Coronary artery (tissue), 2 donors: ENCODE results near the gene OVOL1.

Experiments used
- DNase-seq: peaks from one replicate; pipeline ENCODE4 v3.0.0-alpha.2; 2017; ENCODE audit warnings: low spot score
- H3K27ac ChIP-seq, 2 donors: fragments of 200-600 bp; sonication (generic); one replicate each; pipeline ENCODE4 v1.5.1; 2016 to 2019
- H3K4me3 ChIP-seq: fragments of 200-600 bp; sonication (generic); 2 replicates; pipeline ENCODE4 v1.5.1; 2016; ENCODE audit warnings: mild to moderate bottlenecking, moderate library complexity
- TF ChIP-seq, protein P1 (sequence below): fragments of 200-600 bp; sonication (generic); IDR thresholded peaks from one replicate; pipeline ENCODE4 v1.5.1; 2019; ENCODE audit warnings: antibody characterized with exemption

Gene OVOL1

DNA sequence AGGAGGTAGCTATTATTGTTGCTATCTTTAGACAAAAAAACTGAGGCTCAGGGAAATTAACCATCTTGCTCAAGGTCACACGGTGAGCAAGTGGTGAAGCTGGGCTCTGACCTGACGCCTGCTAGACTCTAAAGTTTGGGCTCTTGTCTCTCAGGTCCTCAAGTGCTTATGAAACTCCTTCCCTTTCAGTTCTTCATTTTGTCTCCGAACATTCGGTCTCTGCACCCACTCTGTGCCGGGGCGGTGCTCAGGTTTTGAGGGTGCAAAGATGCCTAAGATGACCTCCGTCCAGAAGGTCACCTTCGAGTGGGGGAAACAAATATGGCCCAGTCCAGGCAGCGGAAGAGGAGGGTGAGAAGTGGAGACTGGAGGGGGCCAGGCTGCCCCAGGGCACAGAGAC is 16.0 kb downstream of the OVOL1 start:
- TF ChIP-seq, protein P1, sequence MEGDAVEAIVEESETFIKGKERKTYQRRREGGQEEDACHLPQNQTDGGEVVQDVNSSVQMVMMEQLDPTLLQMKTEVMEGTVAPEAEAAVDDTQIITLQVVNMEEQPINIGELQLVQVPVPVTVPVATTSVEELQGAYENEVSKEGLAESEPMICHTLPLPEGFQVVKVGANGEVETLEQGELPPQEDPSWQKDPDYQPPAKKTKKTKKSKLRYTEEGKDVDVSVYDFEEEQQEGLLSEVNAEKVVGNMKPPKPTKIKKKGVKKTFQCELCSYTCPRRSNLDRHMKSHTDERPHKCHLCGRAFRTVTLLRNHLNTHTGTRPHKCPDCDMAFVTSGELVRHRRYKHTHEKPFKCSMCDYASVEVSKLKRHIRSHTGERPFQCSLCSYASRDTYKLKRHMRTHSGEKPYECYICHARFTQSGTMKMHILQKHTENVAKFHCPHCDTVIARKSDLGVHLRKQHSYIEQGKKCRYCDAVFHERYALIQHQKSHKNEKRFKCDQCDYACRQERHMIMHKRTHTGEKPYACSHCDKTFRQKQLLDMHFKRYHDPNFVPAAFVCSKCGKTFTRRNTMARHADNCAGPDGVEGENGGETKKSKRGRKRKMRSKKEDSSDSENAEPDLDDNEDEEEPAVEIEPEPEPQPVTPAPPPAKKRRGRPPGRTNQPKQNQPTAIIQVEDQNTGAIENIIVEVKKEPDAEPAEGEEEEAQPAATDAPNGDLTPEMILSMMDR, result no peak
- DNase-seq, result no peak
- no peak overlapping the region for H3K4me3 ChIP-seq
- no peak overlapping the region for H3K27ac ChIP-seq

GRCh38 chr11:65803797-65804492 is 17.1 kb downstream of the OVOL1 start:
- no peak overlapping the region for H3K4me3 ChIP-seq
- TF ChIP-seq, protein P1, result no peak
- no peak overlapping the region for H3K27ac ChIP-seq
- DNase-seq, result no peak

DNA sequence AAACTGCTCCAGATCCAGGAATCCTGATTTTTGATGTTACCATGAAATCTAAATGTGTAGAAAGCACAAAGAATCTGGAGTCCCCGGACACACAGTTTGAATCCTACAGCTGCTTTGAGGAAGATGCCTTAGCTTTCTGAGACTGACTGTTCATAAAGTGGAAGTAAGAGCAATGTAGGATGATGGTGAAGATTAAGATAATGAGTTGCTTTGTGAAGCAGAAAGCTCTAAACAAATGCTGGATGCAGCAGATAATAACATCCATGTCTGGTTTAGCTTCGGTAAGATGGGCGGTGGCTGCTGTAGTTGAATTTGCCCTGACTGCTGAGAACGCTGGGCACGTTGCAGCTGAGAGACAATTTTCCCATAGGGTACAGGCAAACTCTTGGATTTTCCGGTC is 20.1 kb downstream of the OVOL1 start:
- no peak overlapping the region for H3K4me3 ChIP-seq
- TF ChIP-seq, protein P1, result no peak
- H3K27ac ChIP-seq, result no peak overlapping the region
- DNase-seq, result no peak

DNA sequence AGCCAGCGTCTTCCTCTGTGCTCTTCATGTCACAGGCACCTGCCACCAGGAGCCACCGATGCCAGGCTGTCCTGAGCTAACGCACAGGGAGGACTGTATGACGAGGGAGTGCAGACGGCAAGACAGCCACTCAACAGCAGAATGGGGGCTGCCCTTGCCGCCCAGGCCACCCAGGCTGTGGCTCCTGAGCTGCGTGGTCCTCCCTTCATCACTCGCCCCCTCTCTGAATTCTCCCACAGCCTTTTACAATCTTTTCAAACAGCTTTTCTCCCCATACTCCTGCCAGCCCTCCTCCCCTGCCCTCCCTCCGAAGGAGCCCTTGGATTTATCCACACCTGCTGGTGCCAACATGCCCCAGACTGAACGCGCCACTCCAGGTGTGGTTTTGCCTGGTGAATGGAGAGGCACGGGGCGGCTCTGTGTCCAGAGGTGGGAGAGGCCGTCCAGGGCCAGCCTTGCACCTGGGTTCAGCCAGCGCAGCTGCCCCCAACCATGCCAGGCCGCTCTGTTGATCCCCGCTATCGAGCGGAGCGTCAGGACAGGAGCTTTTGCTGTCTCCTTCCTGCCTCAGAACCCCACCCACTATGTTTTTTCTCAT is 22.0 kb downstream of the OVOL1 start:
- peak; percentile 67 for DNase-seq
- Histone ChIP-seq H3K4me3 (no peak overlapping the region), H3K27ac (no peak overlapping the region)
- TF ChIP-seq, protein P1, result no peak

GRCh38 chr11:65809496-65809895 is 22.6 kb downstream of the OVOL1 start:
- Histone ChIP-seq H3K27ac (no peak overlapping the region), H3K4me3 (no peak overlapping the region)
- no peak for DNase-seq
- TF ChIP-seq, protein P1, result no peak

DNA sequence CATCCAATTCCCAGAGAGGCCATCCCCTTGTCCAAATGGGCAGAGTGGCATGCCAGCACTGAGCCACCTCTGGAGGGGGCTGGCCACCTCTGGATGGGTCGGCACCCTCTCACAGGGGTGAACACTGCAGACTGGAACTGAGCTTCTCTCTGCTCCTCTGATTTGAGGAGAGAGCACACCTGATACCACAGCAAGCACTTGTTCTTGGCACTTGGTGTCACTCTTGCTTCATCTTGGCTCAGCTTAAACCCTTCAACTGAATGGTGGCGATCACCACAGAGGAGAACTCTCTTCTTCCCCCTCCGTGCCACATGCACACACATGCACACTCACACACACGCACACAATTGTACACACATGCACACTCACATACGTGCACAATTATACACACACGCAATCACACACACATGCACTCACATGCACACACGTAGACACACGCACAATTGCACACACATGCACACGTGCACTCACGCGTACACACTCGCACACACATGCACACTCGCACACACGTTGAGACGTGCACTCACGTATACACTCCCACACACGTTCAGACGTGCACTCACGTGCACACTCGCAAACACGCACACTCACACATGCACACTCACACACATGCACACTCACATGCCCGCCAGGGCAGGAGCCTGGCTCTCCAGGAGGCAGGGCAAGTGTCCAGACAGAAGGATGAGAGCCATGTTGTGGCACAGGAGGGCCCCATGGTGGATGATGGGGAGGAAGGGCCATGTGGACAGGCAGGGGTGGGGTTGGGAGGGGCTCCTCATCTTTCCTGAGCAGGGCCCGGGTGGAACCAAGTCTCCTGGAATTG is 23.4 kb downstream of the OVOL1 start:
- DNase-seq, result no peak
- Histone ChIP-seq H3K4me3 (no peak overlapping the region), H3K27ac (no peak overlapping the region)
- TF ChIP-seq, protein P1, result no peak
